BJ (cell line): ENCODE results near the gene CLCA1. TPM values are rescaled to one million over a fixed set of nuclear protein-coding genes. Genes with fewer than 3 reads are reported as not detected.

Source experiments
- CTCF ChIA-PET: fragments of 350-600 bp; formaldehyde crosslinking; extraction: SDS; loops from one replicate; lab custom pipeline; 2021; ENCODE audit warnings: antibody characterized with exemption, inconsistent platforms; lab: Yijun Ruan, JAX
- POLR2A ChIA-PET: fragments of 300-600 bp; sonication (Branson Sonifier 250); formaldehyde crosslinking; extraction: SDS; loops from one replicate; lab custom pipeline; 2021; ENCODE audit warnings: antibody characterized with exemption; lab: Charles Lee
- DNase-seq: peaks from one replicate; pipeline ENCODE4 v3.0.0-alpha.2; 2011; ENCODE audit warnings: low read depth
- H3K27me3 ChIP-seq: 2 replicates; pipeline ENCODE4 v1.6.0; 2011; ENCODE audit warnings: low read length; ENCODE audit not compliant: control insufficient read depth, insufficient read depth
- H3K36me3 ChIP-seq: 2 replicates; pipeline ENCODE4 v1.5.1; 2011; ENCODE audit warnings: low read length; ENCODE audit not compliant: control insufficient read depth, insufficient read depth
- H3K4me3 ChIP-seq: 2 replicates; pipeline ENCODE4 v1.5.1; 2011; ENCODE audit warnings: low read depth, mild to moderate bottlenecking, control low read depth, low read length
- CTCF ChIP-seq: IDR thresholded peaks from 2 replicates; pipeline ENCODE4 v1.5.1; 2011; ENCODE audit warnings: low read depth, mild to moderate bottlenecking, control low read depth, inconsistent platforms, low read length, moderate library complexity; ENCODE audit not compliant: insufficient read depth
- polyA plus RNA-seq: library from polyadenylated mRNA; depleted of rRNA; stranded (reverse); fragments of >200 nt; gene quantifications from 2 replicates; pipeline ENCODE4 v1.2.3, GENCODE V29; 2011

Gene CLCA1
- polyA plus RNA-seq, 1 experiment = not detected

GRCh38 chr1:86477682-86478081 is 9.0 kb downstream of the CLCA1 start:
- Histone ChIP-seq H3K36me3 (no peaks in the 10 kb centered on the region), H3K4me3 (no peak overlapping the region), H3K27me3 (no peaks in the 10 kb centered on the region)
- ChIA-PET POLR2A (no interaction called here), CTCF (interaction anchor here (6.0 to 6.2 kb wide), 2 partner anchors 23 to 29 kb away, joined by 50 to 75 read pairs; no protein-coding TSS in a partner anchor)
- no peak for DNase-seq
- no peak for TF ChIP-seq CTCF

GRCh38 chr1:86478416-86479156 is 9.9 kb downstream of the CLCA1 start:
- H3K36me3 ChIP-seq = no peaks in the 10 kb centered on the region
- ChIA-PET CTCF (no interaction called here), POLR2A (no interaction called here)
- H3K4me3 ChIP-seq = no peak overlapping the region
- no peak for DNase-seq
- no peaks in the 10 kb centered on the region for H3K27me3 ChIP-seq
- TF ChIP-seq CTCF = no peak

- CTCF ChIA-PET = interaction anchor here (1.1 to 2.6 kb wide), 4 partner anchors 8 to 222 kb away, joined by 4 to 8 read pairs (median 6); partner anchors contain the start of gene SH3GLB1
- no peak for DNase-seq
Measured at GRCh38 chr1:86481966-86482365, 13.2 kb downstream of the CLCA1 start.

GRCh38 chr1:86487131-86487810 is 18.5 kb downstream of the CLCA1 start:
- no peak for TF ChIP-seq CTCF
- Histone ChIP-seq H3K36me3 (no peaks in the 10 kb centered on the region), H3K4me3 (no peak overlapping the region), H3K27me3 (no peaks in the 10 kb centered on the region)
- peak; percentile 99 for DNase-seq
- ChIA-PET CTCF (interaction anchor here (0.8 to 7.1 kb wide), 8 partner anchors 9 to 217 kb away, joined by 3 to 60 read pairs (median 4); partner anchors contain the start of gene SH3GLB1), POLR2A (interaction anchor here (0.6 to 0.7 kb wide), 2 partner anchors 13 to 765 kb away, joined by 3 to 4 read pairs; no protein-coding TSS in a partner anchor)

More at GRCh38 chr1:86481966-86482365, 13.2 kb downstream of the CLCA1 start:
- TF ChIP-seq CTCF = no peak
- POLR2A ChIA-PET = no interaction called here
- no peaks in the 10 kb centered on the region for H3K27me3 ChIP-seq
- H3K36me3 ChIP-seq = no peaks in the 10 kb centered on the region
- H3K4me3 ChIP-seq = no peak overlapping the region

- no peak for DNase-seq
- Histone ChIP-seq H3K27me3 (no peaks in the 10 kb centered on the region), H3K36me3 (no peaks in the 10 kb centered on the region), H3K4me3 (no peak overlapping the region)
- ChIA-PET POLR2A (no interaction called here), CTCF (interaction anchor here (0.8 to 7.1 kb wide), 4 partner anchors 9 to 105 kb away, joined by 6 to 60 read pairs (median 26); no protein-coding TSS in a partner anchor)
- no peak for TF ChIP-seq CTCF
Measured at GRCh38 chr1:86487811-86488141, 19.0 kb downstream of the CLCA1 start.
